GM21723 (cell line): ENCODE results near the gene TMEM164.
A peak's percentile ranks its signal among the peaks of the same experiment; 100 is the strongest.

ENCODE experiments used
- ATAC-seq: cut with Tn5 transposase; IDR thresholded peaks from one replicate; pipeline ENCODE4 v1.9.1; 2021; ENCODE audit warnings: mild to moderate bottlenecking, moderate library complexity; ENCODE audit not compliant: unreplicated experiment

The TMEM164 gene

GRCh38 chrX:110003167-110004156 lies 548 bp downstream of the TMEM164 start:
- ATAC-seq: peak; percentile 27

DNA sequence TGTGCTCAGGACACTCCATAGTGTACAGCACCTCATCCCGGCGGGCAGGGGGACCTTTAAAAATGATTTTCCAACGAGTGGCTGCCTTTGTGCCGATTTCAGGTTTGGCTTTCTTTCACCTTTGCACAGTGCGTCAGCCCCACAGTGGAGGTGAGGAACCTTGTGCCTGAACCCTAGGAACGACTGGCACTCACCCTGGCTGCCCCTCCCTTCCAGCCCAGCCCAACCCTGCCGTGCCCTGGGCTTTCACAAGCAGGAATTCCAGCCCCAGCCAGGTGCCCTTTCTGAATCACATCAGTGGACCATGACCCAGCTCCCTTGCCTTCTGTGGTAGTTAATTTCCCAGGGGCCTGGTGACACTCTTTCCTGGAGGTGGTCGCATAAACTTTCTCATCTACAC lies 1.3 kb downstream of the TMEM164 start:
- no peak for ATAC-seq

GRCh38 chrX:110004731-110005369 lies 1.9 kb downstream of the TMEM164 start:
- no peak for ATAC-seq

GRCh38 chrX:110006161-110006560 lies 3.2 kb downstream of the TMEM164 start:
- no peak for ATAC-seq

- no peak for ATAC-seq
These were observed 4.0 kb downstream of the TMEM164 start for GRCh38 chrX:110006821-110007375.

GRCh38 chrX:110008011-110008635 lies 5.2 kb downstream of the TMEM164 start:
- ATAC-seq: no peak

- ATAC-seq: no peak
These were observed 10.0 kb downstream of the TMEM164 start for GRCh38 chrX:110012818-110013485.

- ATAC-seq: no peak
These were observed 11.1 kb downstream of the TMEM164 start for GRCh38 chrX:110013968-110014367.

DNA sequence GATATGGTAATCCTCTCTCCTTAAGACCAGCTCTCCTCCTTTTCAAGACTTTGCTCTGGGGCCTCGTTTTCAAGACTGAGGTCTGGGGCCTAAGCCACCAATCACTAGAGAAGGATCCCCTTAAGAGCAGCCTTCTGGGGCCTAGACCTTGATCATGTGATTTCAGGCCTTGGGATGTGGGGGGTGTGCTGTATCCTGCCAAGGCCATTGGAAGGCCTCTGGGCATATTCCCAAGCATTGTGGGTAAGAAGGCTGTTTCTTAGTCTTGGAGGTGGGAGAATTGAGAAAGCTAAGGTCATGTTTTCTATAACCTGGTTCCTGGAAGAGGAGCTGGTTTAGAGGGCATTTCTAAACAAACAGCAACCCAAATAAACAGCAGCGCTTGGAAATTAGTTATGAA lies 12.1 kb downstream of the TMEM164 start:
- no peak for ATAC-seq

DNA sequence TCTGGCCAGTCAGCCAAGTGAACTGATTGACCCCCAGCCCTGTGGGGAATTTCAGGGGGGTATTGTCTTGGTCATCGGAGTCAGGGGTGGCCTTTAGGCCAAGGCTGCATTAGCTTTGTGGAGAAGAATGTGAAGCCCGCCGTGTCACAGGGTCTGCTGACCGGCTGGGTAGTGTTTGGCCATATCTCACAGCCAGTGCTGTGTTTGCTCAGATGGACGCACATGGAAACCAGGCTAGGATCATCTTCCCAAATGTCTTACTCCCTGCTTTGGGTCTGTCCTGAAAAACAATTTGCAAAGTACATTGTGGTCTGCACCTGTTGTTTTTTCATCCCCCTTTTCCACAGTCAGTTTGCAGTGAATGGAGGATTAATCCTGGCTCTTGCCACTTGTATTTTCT lies 13.0 kb downstream of the TMEM164 start:
- no peak for ATAC-seq

GRCh38 chrX:110020536-110020935 lies 17.6 kb downstream of the TMEM164 start:
- ATAC-seq: no peak

DNA sequence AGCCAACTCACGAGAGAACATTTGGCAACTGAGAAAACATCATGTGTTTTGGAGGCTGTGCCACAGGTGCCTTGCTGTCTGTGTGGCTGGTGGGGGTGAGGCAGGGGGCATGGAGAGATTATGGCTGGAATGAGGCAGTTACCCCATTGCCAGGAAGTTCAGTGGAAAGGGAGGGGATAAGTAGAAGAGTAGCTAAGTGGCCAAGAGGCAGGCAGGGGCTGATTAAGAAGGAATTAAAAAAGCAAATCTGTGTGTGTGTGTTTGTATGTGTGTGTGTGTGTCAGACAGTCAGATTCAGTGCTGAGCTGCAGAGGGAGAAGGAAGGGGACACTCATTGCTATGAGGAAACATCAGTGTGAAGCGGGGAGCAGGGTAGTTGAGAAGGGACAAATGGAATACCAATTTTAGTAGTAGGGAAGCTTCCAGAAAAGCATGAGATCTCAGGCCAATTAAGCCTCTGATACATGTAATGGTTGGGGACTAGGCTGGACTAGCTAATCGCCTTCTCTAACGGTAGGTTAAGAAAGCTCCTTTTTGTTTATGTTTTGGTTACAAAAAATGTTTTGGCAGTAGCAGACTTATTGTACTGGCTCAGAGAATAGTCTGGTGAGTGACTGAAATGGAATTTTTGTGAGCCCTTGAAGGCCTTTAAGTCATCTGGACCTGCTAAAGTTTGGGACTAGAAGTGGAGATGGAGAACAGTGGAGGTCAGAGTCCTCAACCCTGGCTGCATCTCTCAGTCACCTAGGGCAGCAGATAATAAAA lies 18.5 kb downstream of the TMEM164 start:
- ATAC-seq: no peak

- no peak for ATAC-seq
These were observed 19.9 kb downstream of the TMEM164 start for GRCh38 chrX:110022599-110023448.

- ATAC-seq: no peak
These were observed 22.5 kb downstream of the TMEM164 start for GRCh38 chrX:110025395-110025794.

- ATAC-seq: no peak
These were observed 23.4 kb downstream of the TMEM164 start for GRCh38 chrX:110026099-110026844.

- no peak for ATAC-seq
These were observed 29.7 kb downstream of the TMEM164 start for GRCh38 chrX:110032534-110033147.

DNA sequence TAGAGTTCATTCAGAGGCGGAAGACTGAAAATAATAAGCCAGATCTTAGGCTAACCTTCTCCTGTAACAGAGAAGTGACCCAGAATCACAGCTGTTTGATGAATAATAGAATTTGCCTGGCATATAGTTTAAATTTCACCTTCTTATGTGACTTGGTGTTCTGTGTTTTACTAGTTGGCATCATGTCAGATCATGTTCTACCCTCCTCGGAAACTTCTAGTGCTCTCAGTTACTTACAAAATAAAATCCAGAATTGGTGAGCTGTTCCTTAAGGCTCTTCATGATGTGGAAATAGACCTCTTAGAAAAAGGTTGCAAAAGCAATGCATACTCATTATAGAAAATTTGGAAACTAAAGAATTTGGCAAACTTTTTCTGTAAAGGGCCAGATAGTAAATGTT lies 31.1 kb downstream of the TMEM164 start:
- ATAC-seq: no peak
